Stimulated activated memory B cell treated with anti-CD40 and anti-IgM and Interleukin-4, amounts not matched to agents 10 μg/mL and 1 μg/mL and 100 μg/mL, for 72 hours (primary cell): ENCODE data around the gene PRKAR1B.
"Not testable (repeated sequence)": the region's sequence is repeated elsewhere in the genome, so short reads cannot be mapped to it uniquely, and the experiment has no call there.

Experiments used
- ATAC-seq: fragments of 150-1000 bp; cut with Tn5 transposase; 2 replicates; pipeline ENCODE4 v1.10.0; 2021
- H3K27ac Mint-ChIP-seq: one replicate; pipeline ENCODE4 v1.8.0; 2022; ENCODE audit warnings: mild to moderate bottlenecking, mixed read lengths
- H3K27me3 Mint-ChIP-seq: one replicate; pipeline ENCODE4 v1.8.0; 2022; ENCODE audit warnings: mixed read lengths
- H3K36me3 Mint-ChIP-seq: one replicate; pipeline ENCODE4 v1.8.0; 2022; ENCODE audit warnings: mixed read lengths
- H3K4me1 Mint-ChIP-seq: one replicate; pipeline ENCODE4 v1.8.0; 2022; ENCODE audit warnings: mixed read lengths
- H3K4me3 Mint-ChIP-seq: one replicate; pipeline ENCODE4 v1.8.0; 2022; ENCODE audit warnings: mild to moderate bottlenecking, moderate library complexity, mixed read lengths
- H3K9me3 Mint-ChIP-seq: one replicate; pipeline ENCODE4 v1.8.0; 2022; ENCODE audit warnings: mixed read lengths

PRKAR1B gene

DNA sequence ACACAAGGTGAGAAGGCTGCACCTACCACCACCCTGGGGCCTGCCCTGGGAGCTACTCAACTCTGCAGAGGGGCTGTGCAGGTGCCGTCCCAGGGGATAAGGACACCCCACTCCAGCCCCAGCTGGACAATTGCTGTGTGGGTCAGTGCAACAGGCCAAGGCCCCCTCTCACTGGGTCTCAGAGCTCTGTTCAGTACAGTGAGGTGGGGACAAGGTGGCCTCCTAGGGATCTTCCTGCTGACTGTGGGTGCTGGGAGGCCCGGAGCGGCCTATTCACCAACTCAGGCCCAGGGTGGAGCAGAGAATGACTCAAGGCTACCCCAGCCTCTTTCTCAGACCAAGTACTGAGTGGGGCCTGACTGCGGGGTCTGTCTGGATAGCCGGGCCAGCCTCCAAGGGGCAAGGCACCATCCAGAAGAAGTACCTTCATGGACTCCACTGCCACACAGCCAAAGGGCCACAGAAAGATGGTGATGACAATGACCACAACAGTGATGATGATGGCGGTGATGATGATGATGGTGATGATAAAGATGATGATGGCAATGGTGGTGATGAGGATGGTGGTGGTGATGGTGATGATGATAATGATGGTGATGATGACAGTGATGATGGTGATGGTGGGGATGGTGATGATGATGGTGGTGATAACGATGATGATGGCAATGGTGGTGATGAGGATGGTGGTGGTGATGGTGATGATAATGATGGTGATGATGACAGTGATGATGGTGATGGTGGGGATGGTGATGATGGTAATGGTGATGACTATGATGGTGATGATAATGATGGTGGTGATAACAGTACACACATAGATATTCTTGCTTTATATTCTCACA, 60.4 kb downstream of the PRKAR1B start:
- ATAC-seq: no peak
- Mint-ChIP-seq H3K4me1 (peaks cover 9% of the 10 kb centered on the region), H3K4me3 (no peak overlapping the region), H3K36me3 (peaks cover 14% of the 10 kb centered on the region), H3K27me3 (no peaks in the 10 kb centered on the region), H3K27ac (no peak overlapping the region), H3K9me3 (no peaks in the 10 kb centered on the region)

DNA sequence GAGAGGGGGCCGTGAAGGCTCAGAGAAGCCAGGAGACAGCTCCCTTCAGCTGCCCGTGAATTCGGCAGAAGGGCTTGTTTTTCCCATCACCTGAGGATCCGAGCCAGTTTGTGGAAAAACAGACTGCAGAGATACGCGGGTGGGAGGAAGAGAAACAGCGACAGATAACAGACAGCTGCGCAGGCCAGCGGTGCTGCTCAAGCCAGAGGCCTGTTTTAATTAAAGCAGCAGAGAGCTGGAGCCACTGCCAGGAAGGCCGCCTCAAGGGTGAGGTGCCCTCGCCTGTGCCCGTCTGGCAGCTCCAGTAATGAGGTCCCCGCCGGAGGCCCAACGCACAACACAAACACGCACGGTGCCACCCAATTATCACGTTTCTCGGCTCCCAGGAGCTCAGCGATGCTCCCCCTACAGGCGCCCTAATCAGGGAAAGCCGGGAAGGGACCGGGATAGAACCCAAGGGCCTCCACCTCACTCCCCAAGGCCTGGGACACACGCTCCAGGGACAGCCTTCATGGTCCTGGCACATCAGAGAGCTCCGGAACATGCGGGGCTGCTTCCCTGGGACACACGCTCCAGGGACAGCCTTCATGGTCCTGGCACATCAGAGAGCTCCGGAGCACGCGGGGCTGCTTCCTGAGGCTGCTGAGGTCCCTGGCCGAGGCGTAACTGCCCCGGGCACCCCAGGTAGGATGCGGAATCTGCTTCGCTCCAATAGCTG, 61.2 kb downstream of the PRKAR1B start:
- ATAC-seq: no peak
- Mint-ChIP-seq H3K36me3 (peaks cover 10% of the 10 kb centered on the region), H3K27ac (no peak overlapping the region), H3K27me3 (no peaks in the 10 kb centered on the region), H3K9me3 (no peaks in the 10 kb centered on the region), H3K4me3 (no peak overlapping the region), H3K4me1 (peaks cover 9% of the 10 kb centered on the region)

DNA sequence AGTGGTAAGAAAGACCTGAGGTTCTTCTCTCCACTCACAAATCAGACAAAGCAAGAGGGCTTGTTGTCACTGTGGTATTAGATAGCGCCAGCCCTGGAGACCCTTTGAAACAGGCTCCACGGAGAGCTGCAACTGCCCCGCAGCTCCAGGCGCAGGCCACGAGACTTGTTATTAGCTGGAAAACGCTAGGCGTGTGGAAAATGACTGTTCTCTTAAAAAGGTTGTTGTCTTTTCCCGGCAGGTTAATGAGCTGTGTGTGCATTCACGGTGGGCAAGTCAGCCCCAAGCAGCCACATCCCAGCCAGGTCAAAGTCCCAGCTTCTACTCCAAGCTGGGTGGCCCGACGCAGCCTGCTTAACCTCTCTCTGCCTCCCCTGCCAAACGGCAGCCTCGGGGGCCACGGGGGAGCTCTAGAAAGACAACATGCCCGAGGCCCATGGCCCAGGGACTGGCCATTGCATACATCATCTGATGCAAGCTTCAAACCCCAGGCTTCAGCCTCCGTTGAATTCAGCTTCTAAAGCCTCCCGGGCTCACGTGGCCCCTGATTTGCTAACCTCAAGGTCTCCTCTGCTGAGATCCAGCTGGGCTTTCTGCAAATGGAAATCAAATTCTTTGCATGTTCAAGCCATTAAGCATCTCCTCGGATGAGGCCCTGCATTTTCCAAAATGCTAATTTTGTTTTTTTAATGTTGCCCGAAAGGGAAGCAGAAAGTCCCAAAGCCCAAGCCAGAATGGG, 61.9 kb downstream of the PRKAR1B start:
- peak; percentile 20 for ATAC-seq
- Mint-ChIP-seq H3K9me3 (no peaks in the 10 kb centered on the region), H3K36me3 (peaks cover 10% of the 10 kb centered on the region), H3K4me1 (peaks cover 9% of the 10 kb centered on the region), H3K27ac (no peak overlapping the region), H3K27me3 (no peaks in the 10 kb centered on the region), H3K4me3 (no peak overlapping the region)

DNA sequence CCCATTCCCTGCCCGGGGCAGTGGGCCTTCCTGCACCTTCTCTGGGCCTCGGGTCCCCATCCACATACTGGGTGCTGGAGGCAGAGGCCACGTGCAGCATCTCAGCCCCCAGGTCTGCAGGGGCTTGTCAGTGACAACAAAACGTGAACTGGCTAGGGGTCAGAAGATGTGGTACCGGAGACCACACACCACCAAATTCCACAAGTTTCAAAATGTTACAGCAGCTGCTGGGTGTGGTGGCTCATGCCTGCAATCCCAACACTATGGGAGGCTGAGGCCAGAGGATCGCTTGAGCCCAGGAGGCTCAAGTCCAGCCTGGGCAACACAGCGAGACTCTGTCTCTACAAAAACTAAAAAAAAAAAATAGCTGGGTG, 62.7 kb downstream of the PRKAR1B start:
- no peak overlapping the region for H3K4me3 Mint-ChIP-seq
- no peaks in the 10 kb centered on the region for H3K9me3 Mint-ChIP-seq
- peaks cover 9% of the 10 kb centered on the region for H3K4me1 Mint-ChIP-seq
- H3K27me3 Mint-ChIP-seq: no peaks in the 10 kb centered on the region
- peaks cover 12% of the 10 kb centered on the region for H3K36me3 Mint-ChIP-seq
- ATAC-seq: no peak
- no peak overlapping the region for H3K27ac Mint-ChIP-seq

DNA sequence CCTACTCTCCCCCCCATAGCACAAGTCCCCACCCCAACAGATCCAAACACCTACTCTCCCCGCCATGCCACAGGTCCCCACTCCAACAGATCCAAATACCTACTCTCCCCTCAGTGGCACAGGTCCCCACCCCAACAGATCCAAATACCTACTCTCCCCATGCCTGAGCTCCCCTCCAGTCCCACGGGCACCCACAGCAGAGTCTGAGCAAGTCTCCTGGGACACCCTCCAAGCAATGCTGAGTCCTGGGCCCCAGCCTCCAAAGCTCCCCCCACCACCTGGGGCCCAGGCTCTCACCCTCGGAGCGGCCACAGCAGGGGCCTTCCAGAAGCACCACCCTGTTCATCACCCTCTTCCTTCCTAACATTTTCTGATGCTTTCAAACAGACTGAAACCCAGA, 64.5 kb downstream of the PRKAR1B start:
- H3K4me1 Mint-ChIP-seq: peaks cover 9% of the 10 kb centered on the region
- no peak overlapping the region for H3K27ac Mint-ChIP-seq
- H3K36me3 Mint-ChIP-seq: peaks cover 8% of the 10 kb centered on the region
- H3K27me3 Mint-ChIP-seq: no peaks in the 10 kb centered on the region
- peaks cover 2% of the 10 kb centered on the region for H3K9me3 Mint-ChIP-seq
- ATAC-seq: no peak
- H3K4me3 Mint-ChIP-seq: no peak overlapping the region

DNA sequence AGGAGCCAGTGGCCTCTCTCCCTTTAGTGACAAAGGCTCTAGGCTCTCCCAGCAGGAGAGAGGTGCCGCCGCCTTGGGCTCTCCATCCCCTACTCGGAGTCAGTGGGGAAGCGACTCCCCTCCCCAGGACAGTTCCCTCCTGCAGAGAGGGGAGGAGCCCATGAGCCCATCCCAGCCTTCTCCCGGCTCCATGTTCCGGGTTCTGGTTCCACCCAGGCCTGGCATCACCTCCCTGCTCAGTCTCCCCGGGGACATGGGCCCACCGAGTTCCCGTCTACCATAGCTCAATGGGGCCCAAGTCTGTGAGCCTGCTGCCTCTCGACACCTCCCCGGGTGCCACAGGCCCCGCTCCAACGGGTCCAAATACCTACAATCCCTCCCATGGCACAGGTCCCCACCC, 67.1 kb downstream of the PRKAR1B start:
- Mint-ChIP-seq H3K27ac (no peak overlapping the region), H3K4me1 (peaks cover 9% of the 10 kb centered on the region), H3K9me3 (peaks cover 2% of the 10 kb centered on the region), H3K36me3 (peaks cover 8% of the 10 kb centered on the region), H3K27me3 (no peaks in the 10 kb centered on the region), H3K4me3 (no peak overlapping the region)
- ATAC-seq: no peak

DNA sequence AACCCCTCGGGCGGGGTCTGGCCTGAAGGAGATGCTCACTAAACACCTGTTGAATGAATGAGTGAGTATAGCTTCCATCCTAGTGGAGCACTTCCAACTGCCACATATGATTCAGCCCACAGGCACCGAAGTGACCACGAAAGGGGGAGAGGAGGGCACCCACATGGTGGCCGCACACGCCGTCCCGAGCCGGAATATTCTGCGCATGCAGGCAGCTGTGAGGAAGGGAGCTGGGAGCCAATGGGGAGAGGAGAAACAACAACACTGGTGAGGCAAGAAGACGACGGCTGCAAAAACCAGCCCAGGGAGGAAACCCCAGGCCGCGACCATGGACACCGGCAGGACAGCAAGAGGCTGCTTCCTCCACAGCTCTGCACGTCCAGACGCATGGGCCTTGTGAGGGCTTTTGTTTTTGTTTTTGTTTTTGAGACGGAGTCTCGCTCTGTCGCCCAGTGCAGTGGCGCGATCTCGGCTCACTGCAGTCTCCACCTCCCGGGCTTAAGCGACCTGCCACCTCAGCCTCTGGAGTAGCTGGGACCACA, 67.7 kb downstream of the PRKAR1B start:
- no peak for ATAC-seq
- no peak overlapping the region for H3K4me3 Mint-ChIP-seq
- H3K4me1 Mint-ChIP-seq: peaks cover 9% of the 10 kb centered on the region
- H3K27ac Mint-ChIP-seq: no peak overlapping the region
- peaks cover 8% of the 10 kb centered on the region for H3K36me3 Mint-ChIP-seq
- H3K9me3 Mint-ChIP-seq: peaks cover 2% of the 10 kb centered on the region
- no peaks in the 10 kb centered on the region for H3K27me3 Mint-ChIP-seq

DNA sequence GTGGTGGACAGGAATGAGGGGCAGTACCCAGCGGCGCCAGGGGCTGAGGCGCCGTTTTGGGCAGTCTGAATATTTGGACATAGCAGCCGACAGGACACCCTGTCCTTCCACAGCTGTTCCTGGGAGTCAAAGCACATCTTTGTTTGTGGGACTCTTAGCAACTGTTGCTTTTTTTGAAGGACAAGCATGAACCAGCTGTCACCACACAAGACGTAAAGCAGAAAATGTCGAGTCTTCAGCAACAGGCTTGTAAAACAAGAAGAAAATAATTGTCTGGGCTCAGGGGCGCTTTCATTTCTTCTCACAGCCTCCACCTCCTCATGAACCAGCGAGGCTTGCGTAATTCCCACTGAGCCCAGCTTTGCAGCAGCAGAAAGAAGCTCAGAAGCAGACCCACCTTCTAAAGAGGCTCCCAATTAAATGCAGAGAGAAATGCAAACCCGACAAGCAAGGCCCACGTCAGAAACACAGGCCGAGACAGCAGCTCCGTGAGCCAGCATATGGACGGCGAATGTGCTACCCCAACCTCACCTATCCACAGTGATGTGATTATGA, 69.4 kb downstream of the PRKAR1B start:
- H3K36me3 Mint-ChIP-seq: peaks cover 8% of the 10 kb centered on the region
- H3K4me3 Mint-ChIP-seq: no peak overlapping the region
- no peaks in the 10 kb centered on the region for H3K27me3 Mint-ChIP-seq
- peaks cover 2% of the 10 kb centered on the region for H3K9me3 Mint-ChIP-seq
- no peak for ATAC-seq
- H3K27ac Mint-ChIP-seq: no peak overlapping the region
- H3K4me1 Mint-ChIP-seq: peaks cover 5% of the 10 kb centered on the region

DNA sequence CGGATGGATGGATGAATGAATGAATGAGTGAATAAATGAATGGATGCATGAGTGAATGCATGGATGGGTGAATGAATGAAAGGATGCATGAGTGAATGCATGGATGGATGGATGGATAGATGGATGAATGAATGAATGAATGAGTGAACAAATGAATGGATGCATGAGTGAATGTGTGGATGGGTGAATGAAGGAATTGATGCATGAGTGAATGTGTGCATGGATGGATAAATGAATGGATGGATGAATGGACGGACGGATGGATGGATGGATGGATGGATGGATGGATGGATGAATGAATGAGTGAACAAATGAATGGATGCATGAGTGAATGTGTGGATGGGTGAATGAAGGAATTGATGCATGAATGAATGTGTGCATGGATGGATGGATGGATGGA, 70.1 kb downstream of the PRKAR1B start:
- not testable (repeated sequence) for H3K27me3 Mint-ChIP-seq, H3K9me3 Mint-ChIP-seq, H3K4me3 Mint-ChIP-seq

DNA sequence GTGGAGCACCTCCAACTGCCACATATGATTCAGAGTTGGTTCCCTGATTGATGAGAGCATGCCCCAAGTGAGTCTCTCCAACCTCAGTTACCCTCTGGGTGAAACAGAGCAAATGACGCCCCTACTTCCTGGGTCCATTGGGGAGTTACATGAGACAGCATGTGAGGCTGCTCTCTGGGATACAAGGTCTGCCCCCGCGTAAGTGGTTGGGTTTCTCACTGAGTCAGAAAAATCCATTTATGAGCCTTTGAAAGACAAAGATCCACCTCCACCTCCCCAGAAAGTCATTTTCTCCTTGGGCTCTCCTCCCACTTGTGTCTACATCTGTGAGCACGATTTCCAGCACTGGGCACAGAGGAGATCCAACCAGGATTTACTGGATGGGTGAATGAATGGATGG, 71.3 kb downstream of the PRKAR1B start:
- peaks cover 2% of the 10 kb centered on the region for H3K9me3 Mint-ChIP-seq
- ATAC-seq: no peak
- H3K27ac Mint-ChIP-seq: no peak overlapping the region
- no peaks in the 10 kb centered on the region for H3K4me1 Mint-ChIP-seq
- H3K36me3 Mint-ChIP-seq: peaks cover 8% of the 10 kb centered on the region
- no peaks in the 10 kb centered on the region for H3K27me3 Mint-ChIP-seq
- no peak overlapping the region for H3K4me3 Mint-ChIP-seq

More for the DNA sequence above, 70.1 kb downstream of the PRKAR1B start:
- H3K27ac Mint-ChIP-seq, H3K36me3 Mint-ChIP-seq, H3K4me1 Mint-ChIP-seq, ATAC-seq: not testable (repeated sequence)

DNA sequence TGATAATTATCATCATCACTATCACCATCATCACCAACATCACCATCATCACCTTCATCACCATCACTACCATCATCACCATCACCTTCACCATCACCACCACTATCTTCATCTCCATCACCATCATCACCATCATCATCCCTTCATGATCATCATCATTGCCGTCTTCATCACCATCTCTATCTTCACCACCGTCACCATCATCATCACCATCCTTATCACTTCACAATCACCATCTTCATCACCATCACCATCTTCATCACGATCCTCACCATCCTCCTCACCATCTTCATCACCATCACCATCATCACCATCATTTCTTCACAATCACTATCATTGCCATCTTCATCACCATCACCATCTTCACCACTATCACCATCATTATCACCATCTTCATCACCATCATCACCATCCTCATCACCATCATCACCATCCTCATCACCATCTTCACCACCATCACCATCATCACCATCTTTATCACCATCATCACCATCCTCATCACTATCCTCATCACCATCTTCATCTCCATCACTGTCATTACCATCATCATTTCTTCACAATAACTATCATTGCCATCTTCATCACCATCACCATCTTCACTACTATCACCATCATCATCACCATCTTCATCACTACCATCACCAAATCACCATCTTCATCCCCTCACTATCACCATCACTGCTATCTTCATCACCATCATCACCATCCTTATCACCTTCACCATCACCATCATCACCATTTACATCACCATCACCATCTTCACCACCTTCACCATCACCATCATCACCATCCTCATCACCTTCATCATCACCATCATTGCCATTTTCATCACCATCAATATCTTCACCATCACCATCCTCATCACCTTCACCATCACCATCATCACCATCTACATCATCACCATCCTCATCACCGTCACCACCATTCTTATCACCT, 73.0 kb downstream of the PRKAR1B start:
- no peak overlapping the region for H3K4me3 Mint-ChIP-seq

DNA sequence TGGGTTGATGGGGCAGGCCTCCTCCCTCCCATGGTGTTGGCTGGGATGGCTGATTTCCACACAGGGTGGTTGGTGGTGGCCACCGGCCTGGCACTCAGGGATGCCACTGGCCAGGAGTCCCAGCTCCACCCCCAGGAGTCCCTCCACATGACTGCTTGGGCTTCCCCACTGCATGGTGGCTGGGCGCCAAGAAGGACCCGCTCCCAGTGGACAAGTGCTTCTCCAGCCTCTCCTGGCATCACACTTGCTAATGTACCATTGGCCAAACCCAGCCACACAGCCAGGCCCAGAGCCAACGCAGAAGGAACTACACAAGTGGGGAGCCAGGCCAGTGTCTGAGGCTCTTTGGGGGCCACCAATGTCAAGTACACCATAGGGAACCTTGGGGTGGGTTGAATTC, 74.2 kb downstream of the PRKAR1B start:
- Mint-ChIP-seq H3K4me3 (no peak overlapping the region), H3K27me3 (no peaks in the 10 kb centered on the region), H3K4me1 (no peaks in the 10 kb centered on the region), H3K36me3 (no peaks in the 10 kb centered on the region), H3K9me3 (no peaks in the 10 kb centered on the region), H3K27ac (no peak overlapping the region)
- ATAC-seq: no peak

More for the DNA sequence above, 73.0 kb downstream of the PRKAR1B start:
- Mint-ChIP-seq H3K9me3 (no peaks in the 10 kb centered on the region), H3K4me1 (no peaks in the 10 kb centered on the region), H3K36me3 (peaks cover 3% of the 10 kb centered on the region), H3K27ac (no peak overlapping the region), H3K27me3 (no peaks in the 10 kb centered on the region)
- no peak for ATAC-seq

DNA sequence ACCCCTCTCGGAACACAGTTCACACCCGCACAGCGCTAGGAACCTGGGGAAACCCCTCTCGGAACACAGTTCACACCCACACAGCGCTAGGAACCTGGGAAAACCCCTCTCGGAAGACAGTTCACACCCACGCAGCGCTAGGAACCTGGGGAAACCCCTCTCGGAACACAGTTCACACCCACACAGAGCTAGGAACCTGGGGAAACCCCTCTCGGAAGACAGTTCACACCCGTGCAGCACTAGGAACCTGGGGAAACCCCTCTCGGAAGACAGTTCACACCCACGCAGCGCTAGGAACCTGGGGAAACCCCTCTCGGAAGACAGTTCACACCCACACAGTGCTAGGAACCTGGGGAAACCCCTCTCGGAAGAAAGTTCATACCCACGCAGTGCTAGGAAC, 74.9 kb downstream of the PRKAR1B start:
- not testable (repeated sequence) for H3K4me1 Mint-ChIP-seq, ATAC-seq, H3K9me3 Mint-ChIP-seq, H3K27ac Mint-ChIP-seq, H3K36me3 Mint-ChIP-seq, H3K27me3 Mint-ChIP-seq, H3K4me3 Mint-ChIP-seq

DNA sequence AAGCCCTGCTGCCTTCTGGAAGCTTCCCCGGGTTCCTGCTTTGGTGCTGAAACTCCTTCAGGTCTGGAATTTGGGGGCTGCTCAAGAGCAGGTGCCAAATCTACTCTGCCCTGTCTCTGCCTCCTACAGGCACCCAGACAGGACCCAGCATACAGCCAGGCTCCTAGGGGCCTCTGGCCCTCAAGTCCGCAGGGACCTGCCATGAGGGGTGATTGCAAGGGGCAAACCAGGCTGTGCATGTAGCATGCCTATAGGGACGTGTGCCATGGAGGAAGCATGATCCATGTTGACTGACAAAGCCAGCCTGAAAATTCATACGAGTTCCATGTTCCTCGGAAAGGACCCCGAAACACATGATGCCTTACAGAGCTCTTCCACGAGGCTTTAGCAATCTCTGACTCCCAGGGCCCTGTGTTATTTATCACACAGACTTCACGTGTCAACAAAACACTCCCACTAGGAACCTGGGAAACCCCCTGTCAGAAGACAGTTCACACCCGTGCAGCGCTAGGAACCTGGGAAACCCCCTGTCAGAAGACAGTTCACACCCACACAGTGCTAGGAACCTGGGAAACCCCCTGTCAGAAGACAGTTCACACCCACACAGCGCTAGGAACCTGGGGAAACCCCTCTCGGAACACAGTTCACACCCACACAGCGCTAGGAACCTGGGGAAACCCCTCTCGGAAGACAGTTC, 75.9 kb downstream of the PRKAR1B start:
- H3K4me3 Mint-ChIP-seq: no peak overlapping the region
- no peaks in the 10 kb centered on the region for H3K36me3 Mint-ChIP-seq
- H3K27ac Mint-ChIP-seq: no peak overlapping the region
- H3K9me3 Mint-ChIP-seq: no peaks in the 10 kb centered on the region
- no peaks in the 10 kb centered on the region for H3K27me3 Mint-ChIP-seq
- no peaks in the 10 kb centered on the region for H3K4me1 Mint-ChIP-seq
- no peak for ATAC-seq
